NCI-H1694 (cell line): ENCODE results near the gene MRPL18.
A peak's percentile ranks its signal among the peaks of the same experiment; 100 is the strongest.
"Not testable (repeated sequence)": the region's sequence is repeated elsewhere in the genome, so short reads cannot be mapped to it uniquely, and the experiment has no call there.

Experiments
- DNase-seq: peaks from one replicate; lab custom pipeline; 2025; lab: John Stamatoyannopoulos, UW

MRPL18 gene

DNA sequence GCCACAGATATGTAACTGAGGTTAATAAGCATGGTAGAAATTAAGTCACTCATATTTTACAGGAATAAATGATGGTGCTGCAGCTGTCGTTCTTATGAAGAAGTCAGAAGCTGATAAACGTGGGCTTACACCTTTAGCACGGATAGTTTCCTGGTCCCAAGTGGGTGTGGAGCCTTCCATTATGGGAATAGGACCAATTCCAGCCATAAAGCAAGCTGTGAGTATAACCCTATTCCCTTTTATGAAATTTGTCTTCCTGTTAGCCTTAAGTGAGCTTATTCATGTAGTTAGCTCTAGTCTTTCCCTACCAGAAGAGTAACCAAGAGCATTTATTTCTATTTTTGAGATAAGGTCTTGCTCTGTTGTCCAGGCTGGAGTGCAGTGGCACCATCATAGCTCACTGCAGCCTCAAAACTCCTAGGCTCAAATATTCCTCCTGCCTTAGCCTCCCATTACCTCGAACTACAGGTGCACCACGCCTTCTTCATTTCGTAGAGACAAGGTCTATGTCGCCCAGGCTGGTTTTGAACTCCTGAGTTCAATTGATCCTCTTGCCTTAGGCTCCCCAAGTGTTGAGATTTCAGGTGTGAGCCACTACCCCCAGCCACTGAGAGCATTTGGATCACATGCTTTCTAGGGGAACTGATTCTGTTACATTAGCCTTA, 12.9 kb upstream of the MRPL18 start:
- DNase-seq, result no peak

DNA sequence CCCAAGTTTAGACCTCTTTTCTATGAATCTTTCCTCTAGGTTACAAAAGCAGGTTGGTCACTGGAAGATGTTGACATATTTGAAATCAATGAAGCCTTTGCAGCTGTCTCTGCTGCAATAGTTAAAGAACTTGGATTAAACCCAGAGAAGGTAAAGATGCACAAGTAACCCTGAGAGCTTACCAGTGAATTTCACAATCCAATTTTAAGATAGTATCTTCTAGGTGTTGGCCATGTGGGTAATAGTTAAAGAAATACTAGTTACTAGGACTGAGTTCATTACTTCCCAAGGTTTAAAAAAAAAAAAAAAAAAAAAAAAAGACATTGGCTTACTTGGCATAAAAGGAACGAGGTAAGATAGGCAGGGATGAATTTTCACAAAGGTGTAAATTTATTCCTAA, 12.1 kb upstream of the MRPL18 start:
- DNase-seq, result no peak

DNA sequence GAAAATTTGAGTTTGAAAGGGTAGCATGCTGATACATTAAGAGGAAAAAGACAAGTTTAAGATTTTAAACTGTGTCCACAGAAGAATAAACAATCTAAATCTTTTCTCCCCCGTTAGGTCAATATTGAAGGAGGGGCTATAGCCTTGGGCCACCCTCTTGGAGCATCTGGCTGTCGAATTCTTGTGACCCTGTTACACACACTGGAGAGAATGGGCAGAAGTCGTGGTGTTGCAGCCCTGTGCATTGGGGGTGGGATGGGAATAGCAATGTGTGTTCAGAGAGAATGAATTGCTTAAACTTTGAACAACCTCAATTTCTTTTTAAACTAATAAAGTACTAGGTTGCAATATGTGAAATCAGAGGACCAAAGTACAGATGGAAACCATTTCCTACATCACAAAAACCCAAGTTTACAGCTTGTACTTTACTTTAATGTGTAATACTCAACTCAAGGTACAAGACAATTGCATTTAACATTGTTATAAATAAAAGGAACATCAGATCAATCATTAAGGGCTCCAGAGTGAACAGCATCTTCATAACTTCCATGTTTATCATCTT, 11.6 kb upstream of the MRPL18 start:
- no peak for DNase-seq

DNA sequence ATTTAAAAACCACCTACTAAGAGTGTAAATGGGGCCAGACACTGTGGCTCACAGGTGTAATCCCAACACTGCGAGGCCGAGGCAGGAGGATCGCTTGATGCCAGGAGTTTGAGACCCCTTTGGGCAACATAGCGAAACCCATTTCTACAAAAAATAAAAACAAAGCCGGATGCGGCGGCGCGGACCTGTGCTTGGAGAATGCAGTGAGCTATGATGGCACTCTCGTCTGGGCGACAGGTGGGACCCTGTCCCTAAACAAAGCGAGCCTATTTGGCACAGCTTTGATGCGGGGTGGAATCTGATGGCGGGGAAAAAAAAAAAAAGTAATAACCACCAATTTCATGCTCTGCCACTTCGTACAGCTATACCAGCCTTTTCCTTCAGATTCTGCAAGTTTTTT, 2.0 kb upstream of the MRPL18 start:
- no peak for DNase-seq

DNA sequence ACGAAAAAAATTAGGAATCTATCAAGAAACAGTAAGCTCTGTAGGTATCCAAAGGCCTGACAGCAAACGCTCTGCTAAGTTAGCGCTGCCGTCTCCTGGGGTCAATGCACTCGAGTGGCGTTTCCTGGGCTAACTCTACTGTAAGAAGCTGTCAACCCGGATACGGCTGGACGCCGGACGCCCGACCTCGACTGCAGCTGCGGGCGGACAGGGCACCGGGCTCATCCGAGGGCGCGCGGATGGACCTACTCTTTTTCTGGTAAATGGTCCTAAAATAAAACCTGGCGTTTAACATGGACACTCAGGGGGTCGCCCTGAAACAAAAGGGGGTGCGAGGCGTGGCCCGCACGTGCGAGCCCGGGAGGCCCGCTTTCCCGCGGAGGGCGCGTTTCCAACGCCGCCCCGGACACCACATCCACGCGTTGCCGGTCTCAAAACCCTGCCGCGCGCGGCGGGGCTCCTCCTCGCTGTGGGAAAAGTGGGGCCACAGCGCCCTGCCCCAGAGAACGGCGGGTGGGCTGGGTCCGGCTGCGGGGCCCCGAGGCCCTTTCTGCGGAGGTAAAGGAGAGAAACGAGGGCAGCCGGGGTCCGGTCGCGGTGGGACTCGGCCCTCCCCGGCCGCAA, 1.4 kb upstream of the MRPL18 start:
- DNase-seq, result no peak

DNA sequence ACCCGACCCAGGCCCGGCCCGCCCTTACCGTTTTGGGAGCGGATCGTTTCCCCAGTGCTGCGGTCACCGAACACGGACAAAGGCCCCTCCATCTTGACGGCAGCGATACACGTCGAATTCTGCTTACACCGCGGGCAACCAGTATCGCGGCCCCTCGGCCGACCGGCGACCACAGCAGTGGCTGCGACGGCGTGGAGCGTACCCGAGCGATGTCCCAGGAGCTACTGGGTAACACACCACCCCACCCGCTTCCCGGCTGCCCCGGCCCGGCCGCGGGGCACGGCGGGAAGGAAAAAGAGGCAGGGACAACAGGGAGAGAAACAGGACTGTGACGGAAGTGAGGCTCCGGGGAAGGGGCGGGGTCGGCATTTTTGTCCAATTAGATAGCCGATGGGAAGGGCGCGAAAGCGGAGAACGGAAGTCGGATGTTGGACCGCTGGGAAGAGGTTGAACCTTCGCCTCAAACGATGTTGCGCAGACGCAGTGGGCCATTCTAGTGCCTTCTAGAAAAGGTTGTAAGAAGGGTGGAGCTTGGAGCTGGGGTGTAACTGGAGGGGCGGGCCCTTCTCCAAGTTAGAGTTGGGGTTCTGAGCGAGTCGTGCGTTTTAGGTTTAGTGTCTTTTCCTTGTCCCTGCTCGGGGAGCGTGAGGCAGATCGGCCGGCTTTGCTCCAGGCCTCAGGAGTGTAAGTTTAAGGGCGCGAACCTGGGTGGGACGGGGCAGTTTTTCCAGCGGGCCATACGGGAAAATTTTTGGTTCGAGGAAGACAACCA, 704 bp upstream of the MRPL18 start, which contains the start of gene TCP1:
TSS of gene TCP1 (minus strand) at position 226 of the 772 bp plus-strand sequence. CDS start at position 92, 134 bp downstream.
- peak; percentile 98 for DNase-seq

DNA sequence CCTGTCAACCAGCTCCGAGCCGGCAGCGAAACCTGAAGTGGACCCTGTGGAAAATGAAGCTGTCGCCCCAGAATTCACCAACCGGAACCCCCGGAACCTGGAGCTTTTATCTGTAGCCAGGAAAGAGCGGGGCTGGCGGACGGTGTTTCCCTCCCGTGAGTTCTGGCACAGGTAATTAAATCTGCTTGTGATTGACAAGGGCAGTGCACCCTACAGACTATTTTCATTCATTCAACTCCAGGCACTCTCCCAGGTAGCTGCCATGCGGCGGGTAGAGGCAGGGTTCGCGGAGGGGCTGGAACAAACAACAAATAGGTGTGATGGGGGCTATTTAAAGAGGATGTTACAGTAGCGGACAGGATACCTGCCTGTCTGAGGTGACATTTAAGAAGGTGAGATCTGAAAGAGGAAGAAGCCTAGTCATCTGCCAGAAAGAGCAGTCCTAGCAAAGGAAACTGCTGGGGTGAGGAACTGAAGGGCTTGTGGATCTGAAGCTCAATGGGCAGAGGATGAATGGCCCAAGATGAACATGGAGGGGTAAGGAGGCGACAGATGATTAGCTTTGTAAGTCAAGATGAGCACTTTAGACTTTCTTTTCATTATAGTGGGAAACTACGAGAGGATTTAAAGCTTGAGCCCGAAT, 810 bp downstream of the MRPL18 start:
- peak; percentile 3 for DNase-seq

DNA sequence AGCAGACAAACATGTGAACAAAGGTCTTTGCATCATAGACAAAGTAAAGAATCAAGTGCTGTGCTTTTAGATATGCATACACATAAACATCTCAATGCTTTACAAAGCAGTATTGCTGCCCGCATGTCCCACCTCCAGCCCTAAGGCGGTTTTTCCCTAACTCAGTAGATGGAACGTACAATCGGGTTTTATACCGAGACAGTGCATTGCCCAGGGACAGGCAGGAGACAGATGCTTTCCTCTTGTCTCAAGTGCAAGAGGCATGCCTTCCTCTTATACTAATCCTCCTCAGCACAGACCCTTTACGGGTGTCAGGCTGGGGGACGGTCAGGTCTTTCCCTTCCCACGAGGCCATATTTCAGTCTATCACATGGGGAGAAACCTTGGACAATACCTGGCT, 4.7 kb downstream of the MRPL18 start:
- DNase-seq, result not testable (repeated sequence)

DNA sequence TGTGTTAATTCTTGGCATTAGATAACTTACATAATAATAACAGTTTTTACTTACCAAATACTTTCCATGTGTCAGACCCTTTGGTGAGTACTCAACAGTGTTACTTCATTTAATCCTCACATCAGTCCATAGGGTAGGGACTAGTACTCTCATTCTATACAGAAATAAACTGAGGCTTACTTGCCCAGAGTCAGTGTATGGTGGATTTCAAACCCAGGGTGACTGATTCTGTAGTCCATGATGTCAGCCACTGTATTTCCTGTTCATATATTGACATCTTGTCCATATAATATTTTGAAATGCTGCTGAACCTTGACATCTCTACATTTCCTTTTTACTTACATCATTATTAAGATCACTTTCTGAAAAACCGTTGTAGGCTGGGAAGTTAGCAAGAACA, 7.3 kb downstream of the MRPL18 start:
- no peak for DNase-seq

DNA sequence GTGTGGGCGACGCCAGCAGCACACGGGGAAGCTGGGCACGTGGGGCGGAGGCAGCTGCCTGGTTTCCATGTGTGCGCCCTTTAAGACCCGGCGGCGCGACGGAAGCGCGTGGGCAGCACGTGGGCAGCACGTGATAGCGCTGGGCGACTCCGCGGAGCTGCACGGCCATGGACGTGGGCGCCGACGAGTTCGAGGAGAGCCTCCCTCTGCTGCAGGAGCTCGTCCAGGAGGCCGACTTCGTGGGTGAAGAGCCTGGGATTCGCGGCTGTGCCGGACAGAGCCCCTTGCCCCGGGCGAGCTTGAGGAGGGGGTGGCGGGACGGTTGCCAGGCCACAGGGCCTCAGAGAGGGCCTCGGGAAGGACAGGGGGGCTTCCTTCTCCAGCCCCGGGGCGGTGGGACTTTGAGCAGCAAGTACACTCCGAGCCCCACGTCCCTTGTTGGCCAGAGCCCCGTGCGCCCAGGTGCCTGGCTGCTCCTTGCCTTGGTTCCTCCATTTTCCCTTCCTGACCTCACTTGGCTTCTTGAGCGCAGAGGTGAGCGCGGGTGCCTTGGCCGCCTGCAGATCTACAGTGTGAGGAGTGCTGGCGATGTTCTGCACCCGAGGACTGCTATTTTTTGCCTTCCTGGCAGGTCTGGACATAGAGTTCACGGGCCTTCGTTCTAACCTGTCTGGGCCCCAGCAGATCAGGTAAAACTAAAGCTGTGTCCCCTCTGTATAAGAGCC, 10.0 kb downstream of the MRPL18 start, which contains the start of gene PNLDC1:
TSS of gene PNLDC1 (plus strand) at position 136 of the 725 bp plus-strand sequence. CDS start at position 168, 32 bp downstream.
- DNase-seq, result no peak

DNA sequence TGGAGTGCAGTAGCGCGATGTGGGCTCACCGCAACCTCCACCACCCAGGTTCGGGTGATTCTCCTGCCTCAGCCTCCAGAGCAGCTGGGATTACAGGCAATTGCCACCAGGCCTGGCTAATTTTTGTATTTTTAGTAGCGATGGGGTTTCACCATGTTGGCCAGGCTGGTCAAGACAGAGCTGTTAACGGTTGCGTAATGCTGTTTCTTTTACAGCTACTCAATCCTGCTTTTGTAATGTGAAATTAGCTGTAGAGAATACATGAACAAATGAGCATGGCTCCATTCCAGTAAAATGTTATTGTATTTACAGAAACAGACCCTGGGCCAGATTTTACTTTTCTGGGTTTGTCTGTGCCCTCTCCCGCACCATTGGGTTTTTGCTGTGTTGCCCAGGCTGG, 11.7 kb downstream of the MRPL18 start:
- DNase-seq, result no peak

DNA sequence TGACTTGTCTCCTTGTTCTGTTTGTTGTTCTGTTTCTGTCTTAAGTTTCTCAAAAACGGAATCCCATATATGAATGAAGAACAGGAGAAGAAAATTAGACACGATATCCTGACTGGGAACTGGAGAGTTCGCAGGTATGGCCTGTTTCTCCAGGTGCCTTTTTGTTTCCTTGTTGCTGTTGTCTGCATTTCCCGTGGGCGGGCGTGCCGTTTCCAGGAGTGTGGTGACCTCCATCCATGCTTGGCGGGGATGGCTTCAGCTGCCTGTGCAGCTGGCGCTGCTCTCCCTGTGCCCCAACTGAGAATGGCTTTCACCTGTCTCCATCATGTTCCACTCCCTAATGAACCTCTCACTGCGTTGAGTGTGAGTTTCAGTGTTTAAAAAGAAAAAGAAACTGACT, 14.2 kb downstream of the MRPL18 start:
- DNase-seq, result no peak

DNA sequence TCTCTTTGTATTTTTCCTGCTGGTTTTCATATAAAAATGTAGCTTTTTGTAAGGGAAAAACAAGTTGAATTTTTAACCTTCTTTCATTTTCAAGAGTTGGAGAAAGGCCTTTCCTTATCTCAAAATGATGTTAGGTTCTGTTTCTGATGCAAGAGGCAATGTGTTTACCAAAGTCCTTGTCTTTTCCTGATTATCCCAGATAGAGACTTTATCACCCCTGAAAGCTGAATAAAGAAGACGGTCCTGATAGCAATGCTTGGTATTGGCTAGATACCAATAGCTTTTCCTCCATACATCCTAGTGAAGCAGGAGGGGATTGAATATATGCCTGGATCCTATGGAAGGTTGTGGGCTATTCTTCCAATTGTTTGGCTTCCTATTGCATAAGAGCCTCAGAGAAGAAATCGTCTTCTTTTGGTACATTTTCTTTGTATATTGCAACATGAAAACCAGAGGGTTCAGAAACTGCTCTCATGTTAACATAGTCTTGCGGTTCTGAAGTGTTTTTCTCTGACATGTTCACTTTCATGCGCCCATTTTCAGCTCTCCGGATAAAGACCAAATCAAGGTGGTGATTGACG, 15.3 kb downstream of the MRPL18 start:
- DNase-seq, result no peak

DNA sequence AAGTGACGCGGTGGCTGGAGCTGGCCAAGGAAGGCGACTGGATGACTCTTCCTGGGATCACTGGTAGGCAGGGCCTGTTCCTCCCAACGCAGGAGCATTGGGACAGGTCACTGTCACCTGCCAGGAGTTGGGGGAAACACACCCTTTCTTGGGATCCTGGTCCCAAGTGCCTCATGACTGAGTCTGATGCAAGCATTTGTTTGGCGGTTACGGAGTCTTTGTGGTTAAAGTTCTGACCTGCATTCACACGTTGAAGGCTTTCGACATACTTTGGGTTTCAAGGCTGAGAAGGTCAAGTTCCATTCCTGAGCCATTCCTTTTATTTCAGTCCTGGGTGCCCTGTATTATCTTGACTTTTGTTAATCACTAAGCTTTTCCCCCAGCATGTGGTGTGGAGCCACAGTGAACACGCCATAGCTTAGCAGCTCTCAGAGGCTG, 15.8 kb downstream of the MRPL18 start:
- DNase-seq, result no peak

DNA sequence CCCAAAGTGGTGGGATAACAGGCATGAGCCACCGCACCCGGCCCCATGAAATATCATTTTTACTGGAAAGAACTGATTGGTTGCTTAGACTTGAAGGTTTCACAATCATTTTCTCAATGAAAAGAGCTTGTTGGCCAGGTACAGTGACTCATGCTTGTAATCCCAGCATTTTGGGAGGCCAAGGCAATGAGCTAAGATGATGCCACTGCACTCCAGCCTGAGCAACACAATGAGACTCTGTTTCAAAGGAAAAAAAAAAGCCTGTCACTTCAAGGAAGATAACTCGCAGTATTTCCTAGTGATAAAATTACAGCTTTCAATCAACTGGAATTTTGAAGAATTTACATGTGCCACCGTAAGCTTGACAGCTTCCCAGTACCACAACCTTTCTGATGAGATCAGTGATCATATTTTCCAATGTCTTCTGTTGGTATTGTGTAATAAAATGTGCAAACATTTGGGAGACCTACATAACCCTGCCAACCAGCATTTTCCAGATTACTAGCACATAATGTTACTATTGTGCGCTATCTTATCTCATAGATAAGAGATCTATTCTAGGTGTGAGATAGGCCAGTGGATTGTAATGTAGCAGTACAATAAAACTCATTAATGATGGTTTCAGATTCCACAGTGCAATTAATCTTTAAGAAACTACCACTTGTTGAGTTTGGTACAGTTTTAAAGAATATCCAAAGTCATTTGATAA, 17.0 kb downstream of the MRPL18 start:
- DNase-seq, result no peak

DNA sequence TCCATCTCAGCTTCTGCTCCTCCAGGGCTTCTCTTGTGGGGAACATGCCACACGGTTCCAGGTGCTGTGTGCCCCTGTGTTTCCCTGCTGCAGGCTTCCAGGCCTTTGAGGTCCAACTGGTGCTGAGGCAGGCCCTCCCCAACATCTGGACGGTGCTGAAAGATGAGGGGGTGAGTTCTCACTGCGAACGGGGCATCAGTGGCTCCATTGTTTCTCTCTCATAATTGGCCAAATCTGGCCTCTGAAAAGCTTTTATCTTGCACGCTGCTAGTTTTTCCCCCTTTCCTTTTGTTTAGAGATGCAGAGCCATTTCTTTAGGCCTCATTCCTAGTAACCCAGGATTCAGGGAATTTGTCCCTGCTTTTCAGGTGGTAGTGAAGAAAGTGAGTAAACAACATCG, 18.4 kb downstream of the MRPL18 start:
- DNase-seq, result no peak

DNA sequence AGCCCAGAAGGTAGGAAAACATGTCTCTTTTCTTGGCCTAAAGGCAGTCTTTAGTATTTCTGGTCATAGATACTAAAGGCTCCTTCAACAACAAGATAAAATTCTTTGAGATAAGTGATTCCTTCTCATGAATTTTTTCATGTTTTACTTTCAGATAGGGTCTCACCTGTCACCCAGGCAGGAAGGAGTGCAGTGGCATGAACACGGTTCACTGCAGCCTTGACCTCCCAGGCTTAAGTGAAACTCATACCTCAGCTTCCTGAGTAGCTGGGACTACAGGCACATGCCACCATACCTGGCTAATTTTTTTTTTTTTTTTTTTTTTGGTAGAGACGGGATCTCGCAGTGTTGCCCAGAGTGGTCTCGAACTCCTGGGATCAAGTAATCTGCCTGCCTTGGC, 18.9 kb downstream of the MRPL18 start:
- DNase-seq, result no peak

DNA sequence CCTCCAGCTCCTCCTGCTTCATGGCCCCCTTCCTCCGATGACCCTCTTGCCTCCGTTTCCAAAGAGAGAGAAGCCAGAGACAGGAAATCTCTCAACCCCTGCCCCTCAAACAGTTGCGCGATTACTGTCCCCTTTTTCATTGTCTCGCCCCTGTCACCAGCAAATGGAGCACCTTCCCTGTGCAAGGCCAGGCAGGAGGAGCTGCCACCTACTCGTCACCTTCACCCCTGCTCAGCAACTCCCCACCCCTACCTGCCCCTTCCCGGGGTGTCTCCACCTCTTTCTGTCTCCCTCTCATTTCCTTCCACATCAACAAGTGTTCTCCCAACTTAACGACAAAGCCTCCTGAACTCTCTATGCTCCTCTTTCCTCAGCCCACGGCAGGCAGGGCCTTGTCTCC, 23.5 kb downstream of the MRPL18 start:
- DNase-seq, result no peak

DNA sequence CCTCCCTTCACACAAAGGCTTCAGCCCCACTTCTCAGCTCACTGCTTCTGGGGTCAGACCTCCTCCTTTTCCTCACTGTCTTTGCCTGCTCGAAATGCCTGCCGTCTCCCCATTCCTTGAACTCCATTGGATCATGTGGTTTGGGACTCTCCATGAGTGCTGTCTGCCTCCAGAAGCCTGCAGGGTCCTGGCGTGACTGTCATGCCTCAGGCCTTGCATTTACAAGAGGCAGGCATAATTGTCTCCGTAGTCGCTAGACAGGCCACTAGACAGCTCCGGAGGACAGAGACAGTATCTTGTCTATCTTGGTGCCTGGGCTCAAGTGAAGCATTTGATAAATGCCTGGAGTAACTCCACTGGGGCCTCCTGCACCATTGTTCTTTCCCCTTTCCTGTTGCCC, 25.1 kb downstream of the MRPL18 start:
- no peak for DNase-seq

DNA sequence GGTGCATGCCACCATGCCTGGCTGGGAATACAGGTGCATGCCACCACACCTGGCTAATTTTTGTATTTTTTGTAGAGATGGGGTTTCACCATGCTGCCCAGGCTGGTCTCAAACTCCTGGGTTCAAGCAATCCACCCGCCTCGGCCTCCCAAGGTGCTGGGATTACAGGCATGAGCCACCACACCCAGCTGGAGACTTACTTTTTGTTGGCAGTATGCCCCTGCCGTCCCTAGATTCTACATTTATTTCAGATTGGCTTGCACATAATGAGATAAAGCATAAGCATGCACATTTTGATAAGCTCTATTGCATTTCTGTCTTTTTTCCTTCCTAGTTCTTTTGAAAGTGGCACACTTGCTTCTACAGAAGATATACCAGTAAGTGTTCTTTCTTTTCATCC, 26.5 kb downstream of the MRPL18 start:
- not testable (repeated sequence) for DNase-seq
